Fibroblast of lung (primary cell): Measurements from ENCODE around the gene PHTF2. TPM values are rescaled to one million over a fixed set of nuclear protein-coding genes. Genes with fewer than 3 reads are reported as not detected.

Experiments
- DNase-seq, 2 donors: peaks; one replicate each; pipeline versions ENCODE4 v3.0.0 to v3.0.0-alpha.2; 2010; ENCODE audit warnings: low read depth in 2 of 2
- H2AFZ ChIP-seq: 2 replicates; pipeline ENCODE4 v1.5.1; 2012; ENCODE audit warnings: low read length, control low read depth, inconsistent platforms
- H3K27ac ChIP-seq: 2 replicates; pipeline ENCODE4 v1.5.1; 2011; ENCODE audit warnings: low read length, control low read depth; ENCODE audit not compliant: insufficient read depth
- H3K27me3 ChIP-seq: 2 replicates; pipeline ENCODE4 v1.5.1; 2011; ENCODE audit warnings: mild to moderate bottlenecking, low read length; ENCODE audit not compliant: control insufficient read depth, insufficient read depth
- H3K36me3 ChIP-seq: 2 replicates; pipeline ENCODE4 v1.5.1; 2011; ENCODE audit warnings: low read length; ENCODE audit not compliant: control insufficient read depth, insufficient read depth
- H3K4me1 ChIP-seq: 2 replicates; pipeline ENCODE4 v1.5.1; 2011; ENCODE audit warnings: low read length; ENCODE audit not compliant: control insufficient read depth, insufficient read depth; ENCODE audit errors: extremely low read depth
- H3K4me2 ChIP-seq: 2 replicates; pipeline ENCODE4 v1.5.1; 2011; ENCODE audit warnings: low read length, control low read depth; ENCODE audit not compliant: insufficient read depth; ENCODE audit errors: extremely low read depth
- H3K4me3 ChIP-seq, 4 experiments: fragments of 200-600 bp in 1 of 4; sonication (generic) in 1 of 4; replicated peaks in 1 of 4; 2 replicates each; pipeline ENCODE4 v1.5.1; 2011 to 2016; ENCODE audit warnings: low read length in 4 of 4, low read depth in 3 of 4, mild to moderate bottlenecking in 3 of 4, control low read depth in 2 of 4, inconsistent platforms in 1 of 4, mixed read lengths in 1 of 4; ENCODE audit not compliant: insufficient read depth in 1 of 4; ENCODE audit errors: control extremely low read depth in 1 of 4
- H3K79me2 ChIP-seq: 2 replicates; pipeline ENCODE4 v1.5.1; 2012; ENCODE audit warnings: mild to moderate bottlenecking, low read length, inconsistent platforms; ENCODE audit not compliant: control insufficient read depth, insufficient read depth
- H3K9ac ChIP-seq: 2 replicates; pipeline ENCODE4 v1.5.1; 2011; ENCODE audit warnings: mild to moderate bottlenecking, low read length, control low read depth; ENCODE audit not compliant: insufficient read depth
- H3K9me3 ChIP-seq: 2 replicates; pipeline ENCODE4 v1.5.1; 2012; ENCODE audit warnings: low read depth, low read length; ENCODE audit not compliant: control insufficient read depth, insufficient read depth
- H4K20me1 ChIP-seq: 2 replicates; pipeline ENCODE4 v1.5.1; 2011; ENCODE audit warnings: low read length; ENCODE audit not compliant: control insufficient read depth, insufficient read depth; ENCODE audit errors: extremely low read depth
- EZH2 ChIP-seq: IDR thresholded peaks from 2 replicates; pipeline ENCODE4 v1.5.1; 2012; ENCODE audit warnings: low read length, control low read depth, mild to moderate bottlenecking; ENCODE audit errors: missing control alignments
- polyA plus RNA-seq, 2 donors: library from polyadenylated mRNA; depleted of rRNA in 1 of 2; stranded (reverse) in 1 of 2; unstranded in 1 of 2; fragments of >200 nt; gene quantifications; 2 replicates each; pipeline ENCODE4 v1.2.1, GENCODE V29; 2011 to 2012; ENCODE audit warnings: missing spikeins in 1 of 2
- total RNA-seq: library from RNA; depleted of rRNA; stranded (reverse); fragments of >200 nt; gene quantifications from 2 replicates; pipeline ENCODE4 v1.2.1, GENCODE V29; 2014
- TF ChIP-seq, protein P1 (sequence below), 2 donors: IDR thresholded peaks in 1 of 2; conservative IDR thresholded peaks in 1 of 2; 1 replicate in 1 of 2; 2 replicates in 1 of 2; pipeline ENCODE4 v1.5.1; 2011 to 2012; ENCODE audit warnings: low read length in 2 of 2, control low read depth in 1 of 2, inconsistent platforms in 1 of 2, low read depth in 1 of 2, mild to moderate bottlenecking in 1 of 2

PHTF2 gene
- total and polyA plus RNA-seq, 2 donors (not counting 1 experiment from before 2014, with no cell fraction given), result 25.9 to 64.4 TPM

DNA sequence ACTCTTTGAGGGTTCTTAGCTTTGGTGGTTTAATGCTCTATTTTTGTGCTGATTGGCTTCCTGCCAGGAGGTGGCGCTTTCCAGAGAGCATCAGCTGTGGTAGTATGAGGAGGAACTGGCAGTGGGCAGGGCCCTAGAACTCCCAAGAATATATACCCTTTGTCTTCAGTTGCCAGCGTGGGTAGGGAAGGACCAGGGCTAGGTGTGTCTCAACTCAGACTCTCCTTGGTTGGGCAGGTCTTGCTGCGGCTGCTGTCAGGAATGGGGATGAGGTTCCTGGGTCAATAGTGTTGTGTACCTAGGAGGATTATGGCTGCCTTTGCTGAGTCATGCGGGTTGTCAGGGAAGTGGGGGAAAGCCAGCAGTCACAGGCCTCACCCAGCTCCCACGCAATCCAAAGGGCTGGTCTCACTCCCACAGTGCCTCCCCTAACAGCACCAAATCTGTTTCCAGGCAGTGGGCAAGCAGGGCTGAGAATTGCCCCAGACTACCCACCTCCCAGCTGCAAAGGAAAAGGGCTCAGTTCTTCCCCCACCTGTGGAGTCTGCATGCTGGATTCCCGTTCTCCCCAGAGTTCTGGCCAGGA, 191.5 kb downstream of the PHTF2 start:
- H3K79me2 ChIP-seq, result no peaks in the 10 kb centered on the region
- peaks cover 6% of the 10 kb centered on the region for H3K27me3 ChIP-seq
- H3K27ac ChIP-seq, result no peak overlapping the region
- H3K4me1 ChIP-seq, result no peaks in the 10 kb centered on the region
- H3K4me2 ChIP-seq, result no peak overlapping the region
- no peak overlapping the region for H3K4me3 ChIP-seq
- no peak for DNase-seq
- no peaks in the 10 kb centered on the region for H4K20me1 ChIP-seq
- TF ChIP-seq, protein P1, sequence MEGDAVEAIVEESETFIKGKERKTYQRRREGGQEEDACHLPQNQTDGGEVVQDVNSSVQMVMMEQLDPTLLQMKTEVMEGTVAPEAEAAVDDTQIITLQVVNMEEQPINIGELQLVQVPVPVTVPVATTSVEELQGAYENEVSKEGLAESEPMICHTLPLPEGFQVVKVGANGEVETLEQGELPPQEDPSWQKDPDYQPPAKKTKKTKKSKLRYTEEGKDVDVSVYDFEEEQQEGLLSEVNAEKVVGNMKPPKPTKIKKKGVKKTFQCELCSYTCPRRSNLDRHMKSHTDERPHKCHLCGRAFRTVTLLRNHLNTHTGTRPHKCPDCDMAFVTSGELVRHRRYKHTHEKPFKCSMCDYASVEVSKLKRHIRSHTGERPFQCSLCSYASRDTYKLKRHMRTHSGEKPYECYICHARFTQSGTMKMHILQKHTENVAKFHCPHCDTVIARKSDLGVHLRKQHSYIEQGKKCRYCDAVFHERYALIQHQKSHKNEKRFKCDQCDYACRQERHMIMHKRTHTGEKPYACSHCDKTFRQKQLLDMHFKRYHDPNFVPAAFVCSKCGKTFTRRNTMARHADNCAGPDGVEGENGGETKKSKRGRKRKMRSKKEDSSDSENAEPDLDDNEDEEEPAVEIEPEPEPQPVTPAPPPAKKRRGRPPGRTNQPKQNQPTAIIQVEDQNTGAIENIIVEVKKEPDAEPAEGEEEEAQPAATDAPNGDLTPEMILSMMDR (conservative IDR thresholded peaks at IDR 0.05 in 1 of 2, IDR thresholded peaks at IDR 0.05 in 1 of 2; ENCODE audit: low read depth in 1 of 2, low read length in 2 of 2), result no peak
- no peak for TF ChIP-seq EZH2
- no peak overlapping the region for H2AFZ ChIP-seq
- no peaks in the 10 kb centered on the region for H3K9me3 ChIP-seq
- H3K9ac ChIP-seq, result no peak overlapping the region
- H3K36me3 ChIP-seq, result no peaks in the 10 kb centered on the region

DNA sequence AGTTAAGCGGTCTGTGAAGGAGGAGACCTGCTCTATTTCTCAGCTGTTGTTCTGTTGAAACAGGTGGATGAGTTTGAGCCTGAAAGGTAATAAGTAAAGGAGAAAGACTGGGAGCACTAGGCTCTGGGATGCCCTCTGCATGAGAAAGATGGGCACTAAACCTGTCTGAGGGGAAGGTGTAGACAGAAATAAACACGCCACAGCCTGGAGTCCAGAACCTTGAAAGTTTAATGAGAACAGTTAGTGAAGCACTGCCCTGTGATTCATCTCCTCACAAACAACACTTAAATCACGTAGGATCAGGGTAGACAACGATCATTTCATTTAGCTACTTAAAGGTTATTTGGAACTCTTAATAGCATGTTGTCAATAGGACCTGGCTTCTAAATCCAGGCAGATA, 193.1 kb downstream of the PHTF2 start:
- DNase-seq, result no peak
- no peak for TF ChIP-seq EZH2
- TF ChIP-seq, protein P1 (conservative IDR thresholded peaks at IDR 0.05 in 1 of 2, IDR thresholded peaks at IDR 0.05 in 1 of 2; ENCODE audit: low read depth in 1 of 2, low read length in 2 of 2), result no peak
- no peak overlapping the region for H3K9ac ChIP-seq
- no peaks in the 10 kb centered on the region for H3K79me2 ChIP-seq
- H3K4me2 ChIP-seq, result no peak overlapping the region
- no peak overlapping the region for H3K4me3 ChIP-seq
- no peaks in the 10 kb centered on the region for H3K36me3 ChIP-seq
- no peak overlapping the region for H3K27ac ChIP-seq
- H3K9me3 ChIP-seq, result no peaks in the 10 kb centered on the region
- peaks cover 6% of the 10 kb centered on the region for H3K27me3 ChIP-seq
- H3K4me1 ChIP-seq, result no peaks in the 10 kb centered on the region
- H4K20me1 ChIP-seq, result no peaks in the 10 kb centered on the region
- H2AFZ ChIP-seq, result no peak overlapping the region

DNA sequence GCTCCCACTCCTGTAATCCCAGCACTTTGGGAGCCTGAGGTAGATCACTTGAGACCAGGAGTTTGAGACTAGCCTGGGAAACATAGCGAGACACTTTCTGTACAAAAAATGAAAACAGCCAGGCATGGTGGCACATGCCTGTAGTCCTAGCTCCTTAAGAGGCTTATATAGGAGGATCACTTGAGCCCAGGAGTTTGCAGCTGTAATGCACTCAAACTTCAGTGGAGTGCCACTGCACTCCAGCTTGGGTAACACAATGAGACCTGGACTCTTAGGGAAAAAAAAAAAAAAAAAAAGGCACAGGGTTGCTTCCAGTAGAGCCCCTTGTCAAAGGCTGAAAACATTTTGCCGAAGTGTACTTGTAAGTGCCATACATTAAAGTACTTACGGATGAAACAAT, 195.3 kb downstream of the PHTF2 start:
- TF ChIP-seq, protein P1 (conservative IDR thresholded peaks at IDR 0.05 in 1 of 2, IDR thresholded peaks at IDR 0.05 in 1 of 2; ENCODE audit: low read depth in 1 of 2, low read length in 2 of 2), result no peak
- no peak for TF ChIP-seq EZH2
- Histone ChIP-seq H3K36me3 (no peaks in the 10 kb centered on the region), H3K79me2 (no peaks in the 10 kb centered on the region), H3K4me3 (no peak overlapping the region), H3K9ac (no peak overlapping the region), H3K27ac (no peak overlapping the region), H3K9me3 (no peaks in the 10 kb centered on the region), H2AFZ (no peak overlapping the region), H4K20me1 (no peaks in the 10 kb centered on the region), H3K27me3 (peaks cover 6% of the 10 kb centered on the region), H3K4me2 (no peak overlapping the region), H3K4me1 (no peaks in the 10 kb centered on the region)
- no peak for DNase-seq
